CD4-positive, alpha-beta T cell (primary cell): Measurements from ENCODE around the gene STK24. TPM values are rescaled to one million over a fixed set of nuclear protein-coding genes. Genes with fewer than 3 reads are reported as not detected.

Experiments
- ATAC-seq: fragments of 200-7000 bp; cut with Tn5 transposase; one replicate; pipeline ENCODE4 v1.10.0; 2022; ENCODE audit warnings: mild to moderate bottlenecking; ENCODE audit not compliant: poor library complexity
- CTCF ChIA-PET: fragments of 350-600 bp; sonication (Branson Sonifier 250); formaldehyde crosslinking; loops from one replicate; lab custom pipeline; 2021; ENCODE audit warnings: antibody characterized with exemption, inconsistent platforms; lab: Charles Lee
- POLR2A ChIA-PET: fragments of 350-600 bp; sonication (Branson Sonifier 250); formaldehyde crosslinking; loops from one replicate; lab custom pipeline; 2021; ENCODE audit warnings: antibody characterized with exemption, inconsistent platforms; lab: Charles Lee
- DNase-seq, 14 experiments: peaks; one replicate each; pipeline ENCODE4 v3.0.0-alpha.2; 2013 to 2020; ENCODE audit warnings: mixed read lengths in 2 of 14
- H3K27ac ChIP-seq, 2 donors: one replicate each; pipeline versions ENCODE4 v1.5.1 to v1.7.0; 2013; ENCODE audit warnings: low read length in 2 of 2, low read depth in 1 of 2, mild to moderate bottlenecking in 1 of 2
- H3K27me3 ChIP-seq, 2 experiments: 1 replicate in 1 of 2; 2 replicates in 1 of 2; pipeline versions ENCODE4 v1.6.1 to v1.7.0; 2013; ENCODE audit warnings: low read length in 2 of 2, control low read depth in 1 of 2, mild to moderate bottlenecking in 1 of 2, moderate library complexity in 1 of 2; ENCODE audit not compliant: insufficient read depth in 2 of 2, control insufficient read depth in 1 of 2
- H3K36me3 ChIP-seq: one replicate; pipeline ENCODE4 v1.6.1; 2013; ENCODE audit warnings: low read length, control low read depth; ENCODE audit not compliant: insufficient read depth
- H3K4me1 ChIP-seq: one replicate; pipeline ENCODE4 v1.6.1; 2013; ENCODE audit warnings: low read length, control low read depth; ENCODE audit not compliant: insufficient read depth
- H3K4me3 ChIP-seq: one replicate; pipeline ENCODE4 v1.5.1; 2013; ENCODE audit warnings: mild to moderate bottlenecking, low read length, moderate library complexity
- H3K9me3 ChIP-seq, 2 experiments: 1 replicate in 1 of 2; 2 replicates in 1 of 2; pipeline versions ENCODE4 v1.6.1 to v1.7.0; 2013; ENCODE audit warnings: low read length in 2 of 2, mild to moderate bottlenecking in 2 of 2, control low read depth in 1 of 2, moderate library complexity in 1 of 2; ENCODE audit not compliant: control insufficient read depth in 1 of 2, insufficient read depth in 1 of 2
- H3K27ac Mint-ChIP-seq: one replicate; pipeline ENCODE4 v1.8.0; 2020; ENCODE audit warnings: mixed read lengths
- H3K27me3 Mint-ChIP-seq: one replicate; pipeline ENCODE4 v1.8.0; 2021; ENCODE audit warnings: mixed read lengths
- H3K36me3 Mint-ChIP-seq: one replicate; pipeline ENCODE4 v1.8.0; 2021; ENCODE audit warnings: low read depth, mixed read lengths
- H3K4me1 Mint-ChIP-seq: one replicate; pipeline ENCODE4 v1.8.0; 2021; ENCODE audit warnings: low read depth, mixed read lengths
- H3K4me3 Mint-ChIP-seq: one replicate; pipeline ENCODE4 v1.8.0; 2020; ENCODE audit warnings: mild to moderate bottlenecking, mixed read lengths
- H3K9me3 Mint-ChIP-seq: one replicate; pipeline ENCODE4 v1.8.0; 2020; ENCODE audit warnings: mixed read lengths
- intact Hi-C, 2 experiments: fragments of 100-400 bp; cut with DNase I in 1 of 2; cut with micrococcal nuclease in 1 of 2; formaldehyde crosslinking; loops; one replicate each; pipeline versions ENCODE4 v1.15.1 to v1.9.0; 2023 to 2025; cut with DNase I, micrococcal nuclease
- total RNA-seq, 174 experiments: library from RNA in 2 of 174; stranded (reverse) in 2 of 174; gene quantifications; one replicate each; pipeline ENCODE4 v1.2.3 and lab custom pipeline; 2021 to 2026
- TF ChIP-seq, protein P1 (sequence below): fragments of 200-600 bp; IDR thresholded peaks from one replicate; pipeline ENCODE4 v1.8.0; 2022; ENCODE audit warnings: antibody characterized with exemption, mild to moderate bottlenecking

Gene STK24
- total RNA-seq, 2 experiments from 2014 or later, result 82.3 to 85.2 TPM

DNA sequence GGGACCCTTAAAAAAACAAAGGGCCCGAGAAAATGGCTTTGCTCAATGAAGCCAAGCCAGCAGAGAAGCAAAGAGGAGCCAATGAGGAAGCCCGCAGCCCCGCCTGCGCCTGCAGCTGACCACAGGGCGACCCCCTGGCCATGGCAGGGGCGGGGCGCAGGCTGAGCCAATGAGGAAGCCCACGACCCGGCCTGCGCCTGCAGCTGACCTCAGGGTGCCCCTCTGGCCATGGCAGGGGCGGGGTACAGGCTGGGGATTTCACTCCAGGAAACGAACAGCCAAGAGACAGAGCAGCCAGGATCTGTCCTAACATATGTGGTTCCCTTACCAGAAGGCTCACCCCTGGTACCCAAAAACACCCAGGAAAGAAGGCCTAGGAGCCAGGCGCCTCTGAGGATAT lies 101.4 kb downstream of the STK24 start:
- Mint-ChIP-seq H3K4me3 (no peak overlapping the region), H3K4me1 (peaks cover 66% of the 10 kb centered on the region), H3K27ac (peak overlapping the region; percentile 92), H3K27me3 (no peaks in the 10 kb centered on the region), H3K36me3 (peaks cover 66% of the 10 kb centered on the region), H3K9me3 (no peaks in the 10 kb centered on the region)
- no peak for ATAC-seq
- H3K4me3 ChIP-seq, result no peak overlapping the region
- H3K9me3 ChIP-seq, result peaks cover 0 to 4% of the 10 kb centered on the region in 2 experiments
- DNase-seq, result peak in 2 of 14 experiments; percentile 23 to 48
- POLR2A ChIA-PET, result interaction anchor here (1.0 to 1.8 kb wide), 6 partner anchors 9 to 1042 kb away, joined by 3 to 13 read pairs (median 6); partner anchors contain the start of genes RAP2A and STK24
- intact Hi-C loops, result loop anchor here (2.0 to 5.0 kb wide), 3 partner anchors 15 to 102 kb away; partner anchors contain the start of gene STK24 (in 1 of the 2)
- no peaks in the 10 kb centered on the region for H3K27me3 ChIP-seq
- H3K36me3 ChIP-seq, result peaks cover 49% of the 10 kb centered on the region
- H3K27ac ChIP-seq, result peak overlapping the region; percentile 47 to 78
- peaks cover 62% of the 10 kb centered on the region for H3K4me1 ChIP-seq
- TF ChIP-seq, protein P1, sequence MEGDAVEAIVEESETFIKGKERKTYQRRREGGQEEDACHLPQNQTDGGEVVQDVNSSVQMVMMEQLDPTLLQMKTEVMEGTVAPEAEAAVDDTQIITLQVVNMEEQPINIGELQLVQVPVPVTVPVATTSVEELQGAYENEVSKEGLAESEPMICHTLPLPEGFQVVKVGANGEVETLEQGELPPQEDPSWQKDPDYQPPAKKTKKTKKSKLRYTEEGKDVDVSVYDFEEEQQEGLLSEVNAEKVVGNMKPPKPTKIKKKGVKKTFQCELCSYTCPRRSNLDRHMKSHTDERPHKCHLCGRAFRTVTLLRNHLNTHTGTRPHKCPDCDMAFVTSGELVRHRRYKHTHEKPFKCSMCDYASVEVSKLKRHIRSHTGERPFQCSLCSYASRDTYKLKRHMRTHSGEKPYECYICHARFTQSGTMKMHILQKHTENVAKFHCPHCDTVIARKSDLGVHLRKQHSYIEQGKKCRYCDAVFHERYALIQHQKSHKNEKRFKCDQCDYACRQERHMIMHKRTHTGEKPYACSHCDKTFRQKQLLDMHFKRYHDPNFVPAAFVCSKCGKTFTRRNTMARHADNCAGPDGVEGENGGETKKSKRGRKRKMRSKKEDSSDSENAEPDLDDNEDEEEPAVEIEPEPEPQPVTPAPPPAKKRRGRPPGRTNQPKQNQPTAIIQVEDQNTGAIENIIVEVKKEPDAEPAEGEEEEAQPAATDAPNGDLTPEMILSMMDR, result no peak
- CTCF ChIA-PET, result interaction anchor here (3.0 kb wide), 1 partner anchor 30 kb away, joined by 12 read pairs; no protein-coding TSS in a partner anchor

DNA sequence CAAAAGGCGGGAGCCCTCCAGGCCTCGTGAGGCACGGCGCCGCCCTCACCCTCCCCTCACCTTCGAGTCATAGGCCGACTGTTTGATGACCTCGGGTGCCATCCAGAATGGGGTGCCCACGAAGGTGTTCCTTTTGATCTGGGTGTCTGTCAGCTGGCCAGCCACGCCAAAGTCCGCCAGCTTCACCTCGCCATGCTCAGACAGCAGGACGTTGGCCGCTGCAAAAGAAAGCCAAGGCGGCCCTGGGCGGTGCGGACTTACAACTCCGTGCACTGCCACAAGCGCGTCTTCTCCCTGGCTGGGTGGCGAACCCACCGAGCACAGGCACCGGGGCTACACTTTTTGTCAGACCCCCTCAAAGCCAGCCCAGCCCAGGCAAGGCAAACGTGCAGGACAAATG lies 102.1 kb downstream of the STK24 start:
- ChIA-PET POLR2A (no interaction called here), CTCF (interaction anchor here (3.0 kb wide), 1 partner anchor 29 kb away, joined by 12 read pairs; no protein-coding TSS in a partner anchor)
- intact Hi-C loops, result loop anchor here (2.0 to 5.0 kb wide), 3 partner anchors 14 to 103 kb away; partner anchors contain the start of gene STK24 (in 1 of the 2)
- H3K27me3 Mint-ChIP-seq, result no peaks in the 10 kb centered on the region
- no peaks in the 10 kb centered on the region for H3K9me3 Mint-ChIP-seq
- Histone ChIP-seq H3K27me3 (no peaks in the 10 kb centered on the region), H3K4me1 (peaks cover 61% of the 10 kb centered on the region), H3K36me3 (peaks cover 52% of the 10 kb centered on the region), H3K4me3 (no peak overlapping the region), H3K27ac (peak overlapping the region in 1 of 2 donors; percentile 5), H3K9me3 (peaks cover 0 to 4% of the 10 kb centered on the region in 2 experiments)
- TF ChIP-seq, protein P1, result no peak
- H3K36me3 Mint-ChIP-seq, result peaks cover 74% of the 10 kb centered on the region
- ATAC-seq (no peak), DNase-seq (no peak)
- no peak overlapping the region for H3K4me3 Mint-ChIP-seq
- peaks cover 66% of the 10 kb centered on the region for H3K4me1 Mint-ChIP-seq
- H3K27ac Mint-ChIP-seq, result peak overlapping the region; percentile 85

DNA sequence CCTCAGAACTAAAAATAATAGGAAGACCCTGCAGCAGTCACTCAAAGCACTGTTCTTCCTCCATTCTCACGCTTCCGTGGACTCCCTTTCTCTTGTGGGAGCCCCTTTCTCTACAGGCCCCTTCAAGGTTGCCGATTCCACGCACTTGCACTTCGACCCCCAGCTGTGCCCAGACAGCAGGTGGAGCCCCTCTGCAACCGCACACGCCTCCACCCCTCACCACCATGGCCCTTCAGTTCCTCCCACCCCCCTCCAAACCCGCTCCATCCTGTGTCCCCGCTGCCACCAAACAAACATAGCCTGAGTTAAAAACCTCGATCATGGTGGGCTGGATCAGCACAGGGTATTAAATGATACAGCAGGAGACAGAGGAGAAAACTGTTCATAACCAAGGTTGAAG lies 102.6 kb downstream of the STK24 start:
- H3K36me3 ChIP-seq, result peaks cover 56% of the 10 kb centered on the region
- peaks cover 56% of the 10 kb centered on the region for H3K4me1 ChIP-seq
- peaks cover 0 to 4% of the 10 kb centered on the region in 2 experiments for H3K9me3 ChIP-seq
- TF ChIP-seq, protein P1, result no peak
- intact Hi-C loops, result loop anchor here in 1 of 2 experiments (2.0 kb wide), 1 partner anchor 13 kb away; no protein-coding TSS in a partner anchor
- peaks cover 76% of the 10 kb centered on the region for H3K36me3 Mint-ChIP-seq
- H3K27ac ChIP-seq, result peak overlapping the region in 1 of 2 donors; percentile 5
- no peak overlapping the region for H3K4me3 Mint-ChIP-seq
- CTCF ChIA-PET, result interaction anchor here (3.0 kb wide), 1 partner anchor 29 kb away, joined by 12 read pairs; no protein-coding TSS in a partner anchor
- POLR2A ChIA-PET, result no interaction called here
- H3K4me3 ChIP-seq, result no peak overlapping the region
- H3K4me1 Mint-ChIP-seq, result peaks cover 61% of the 10 kb centered on the region
- no peaks in the 10 kb centered on the region for H3K9me3 Mint-ChIP-seq
- no peaks in the 10 kb centered on the region for H3K27me3 ChIP-seq
- no peak for ATAC-seq
- no peaks in the 10 kb centered on the region for H3K27me3 Mint-ChIP-seq
- DNase-seq, result no peak
- peak overlapping the region; percentile 85 for H3K27ac Mint-ChIP-seq
